Upper lobe of left lung (tissue), 4 donors: ENCODE measurements around the gene STYXL1.

Experiments
- EP300 ChIP-seq, 4 donors: sonication (generic); formaldehyde crosslinking; IDR thresholded peaks; one replicate each; pipeline ENCODE4 v1.5.1; 2017; ENCODE audit warnings: antibody characterized with exemption in 4 of 4, control low read depth in 2 of 4
- POLR2AphosphoS5 ChIP-seq, 2 donors: sonication (generic); formaldehyde crosslinking; IDR thresholded peaks; one replicate each; pipeline ENCODE4 v1.5.1; 2017; ENCODE audit warnings: antibody characterized with exemption in 2 of 2
- TF ChIP-seq, protein P1 (sequence below), 6 experiments: fragments of 450-650 bp in 4 of 6; fragments of 200-600 bp in 2 of 6; sonication (generic) in 2 of 6; IDR thresholded peaks; one replicate each; pipeline ENCODE4 v1.5.1; 2016 to 2019; ENCODE audit warnings: antibody characterized with exemption in 6 of 6

DNA sequence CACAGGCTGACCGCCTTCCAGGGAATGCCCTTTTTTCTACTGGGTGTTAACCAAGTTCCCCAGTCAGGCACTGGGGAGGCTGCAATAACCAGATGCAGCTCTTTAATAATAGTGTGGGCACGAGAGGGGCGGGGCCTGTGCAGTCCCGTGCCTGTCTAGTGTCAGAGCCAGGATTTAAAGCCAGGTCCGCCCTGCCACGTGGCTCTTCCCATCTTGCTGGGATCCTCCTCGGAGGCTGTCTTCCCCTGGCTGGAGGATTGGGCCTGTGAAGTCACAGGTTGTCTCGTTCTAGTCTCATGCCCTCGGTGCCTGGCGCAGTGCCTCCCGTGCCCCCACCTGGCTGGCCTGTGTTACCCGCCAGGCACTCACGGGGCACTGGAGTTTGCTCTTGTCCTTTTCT lies 78.6 kb downstream of the STYXL1 start:
- TF ChIP-seq, protein P1, sequence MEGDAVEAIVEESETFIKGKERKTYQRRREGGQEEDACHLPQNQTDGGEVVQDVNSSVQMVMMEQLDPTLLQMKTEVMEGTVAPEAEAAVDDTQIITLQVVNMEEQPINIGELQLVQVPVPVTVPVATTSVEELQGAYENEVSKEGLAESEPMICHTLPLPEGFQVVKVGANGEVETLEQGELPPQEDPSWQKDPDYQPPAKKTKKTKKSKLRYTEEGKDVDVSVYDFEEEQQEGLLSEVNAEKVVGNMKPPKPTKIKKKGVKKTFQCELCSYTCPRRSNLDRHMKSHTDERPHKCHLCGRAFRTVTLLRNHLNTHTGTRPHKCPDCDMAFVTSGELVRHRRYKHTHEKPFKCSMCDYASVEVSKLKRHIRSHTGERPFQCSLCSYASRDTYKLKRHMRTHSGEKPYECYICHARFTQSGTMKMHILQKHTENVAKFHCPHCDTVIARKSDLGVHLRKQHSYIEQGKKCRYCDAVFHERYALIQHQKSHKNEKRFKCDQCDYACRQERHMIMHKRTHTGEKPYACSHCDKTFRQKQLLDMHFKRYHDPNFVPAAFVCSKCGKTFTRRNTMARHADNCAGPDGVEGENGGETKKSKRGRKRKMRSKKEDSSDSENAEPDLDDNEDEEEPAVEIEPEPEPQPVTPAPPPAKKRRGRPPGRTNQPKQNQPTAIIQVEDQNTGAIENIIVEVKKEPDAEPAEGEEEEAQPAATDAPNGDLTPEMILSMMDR (IDR thresholded peaks at IDR 0.05), result no peak
- TF ChIP-seq EP300 (IDR thresholded peaks at IDR 0.05) (no peak), POLR2AphosphoS5 (IDR thresholded peaks at IDR 0.05) (peak in 1 of 2 donors; percentile 36)
